HFF-Myc (cell line): Measurements from ENCODE around the gene BRD9.
"Not testable (repeated sequence)": the region's sequence is repeated elsewhere in the genome, so short reads cannot be mapped to it uniquely, and the experiment has no call there.

Experiments
- DNase-seq: peaks from one replicate; pipeline ENCODE4 v3.0.0-alpha.2; 2011; ENCODE audit warnings: low read depth; ENCODE audit errors: extremely low read depth
- H3K4me3 ChIP-seq: replicated peaks from 2 replicates; pipeline ENCODE4 v1.5.1; 2011; ENCODE audit warnings: low read depth, mild to moderate bottlenecking, control low read depth, low read length
- CTCF ChIP-seq: IDR thresholded peaks from 2 replicates; pipeline ENCODE4 v1.5.1; 2012; ENCODE audit warnings: mild to moderate bottlenecking, low read depth, low read length, control low read depth; ENCODE audit errors: missing control alignments

The BRD9 gene

GRCh38 chr5:882253-883183 is 10.1 kb downstream of the BRD9 start:
- TF ChIP-seq CTCF = no peak
- no peak overlapping the region for H3K4me3 ChIP-seq
- no peak for DNase-seq

GRCh38 chr5:881551-881935 is 11.1 kb downstream of the BRD9 start:
- no peak for DNase-seq
- TF ChIP-seq CTCF = no peak
- H3K4me3 ChIP-seq = no peak overlapping the region

- no peak for TF ChIP-seq CTCF
- H3K4me3 ChIP-seq = no peak overlapping the region
- DNase-seq = no peak
Observed at GRCh38 chr5:880816-881550, 11.6 kb downstream of the BRD9 start.

- not testable (repeated sequence) for DNase-seq, H3K4me3 ChIP-seq
Observed at GRCh38 chr5:878677-879076, 13.9 kb downstream of the BRD9 start.

- DNase-seq = no peak
- TF ChIP-seq CTCF = no peak
- no peak overlapping the region for H3K4me3 ChIP-seq
Observed at GRCh38 chr5:878125-878524, 14.5 kb downstream of the BRD9 start.

- DNase-seq = no peak
- no peak for TF ChIP-seq CTCF
- no peak overlapping the region for H3K4me3 ChIP-seq
Observed at GRCh38 chr5:876398-877365, 15.9 kb downstream of the BRD9 start.

- TF ChIP-seq CTCF = no peak
- DNase-seq = no peak
- no peak overlapping the region for H3K4me3 ChIP-seq
Observed at GRCh38 chr5:875931-876330, 16.7 kb downstream of the BRD9 start.
